Adipocyte (in vitro differentiated cells): ENCODE data around the gene CHN1.

Experiments
- DNase-seq: peaks from one replicate; pipeline ENCODE4 v3.0.0-alpha.2; 2015; ENCODE audit warnings: low read depth
- H3K27me3 ChIP-seq: replicated peaks from 2 replicates; pipeline ENCODE4 v1.7.0; 2013; ENCODE audit warnings: mild to moderate bottlenecking, low read length, moderate library complexity; ENCODE audit not compliant: control insufficient read depth, insufficient read depth
- H3K36me3 ChIP-seq: 2 replicates; pipeline ENCODE4 v1.7.0; 2013; ENCODE audit warnings: low read length, mild to moderate bottlenecking, moderate library complexity; ENCODE audit not compliant: control insufficient read depth, insufficient read depth, severe bottlenecking
- H3K4me1 ChIP-seq: 2 replicates; pipeline ENCODE4 v1.7.0; 2013; ENCODE audit warnings: mild to moderate bottlenecking, low read length, moderate library complexity; ENCODE audit not compliant: control insufficient read depth, insufficient read depth
- H3K4me3 ChIP-seq: 2 replicates; pipeline ENCODE4 v1.7.0; 2013; ENCODE audit warnings: mild to moderate bottlenecking, low read length, moderate library complexity
- H3K9ac ChIP-seq: 2 replicates; pipeline ENCODE4 v1.7.0; 2013; ENCODE audit warnings: mild to moderate bottlenecking, low read length, moderate library complexity
- H3K9me3 ChIP-seq: 2 replicates; pipeline ENCODE4 v1.7.0; 2013; ENCODE audit warnings: mild to moderate bottlenecking, low read length, moderate library complexity; ENCODE audit not compliant: control insufficient read depth

Gene CHN1

GRCh38 chr2:175009917-175010621 lies 4.9 kb upstream of the CHN1 start:
- H3K9ac ChIP-seq: no peak overlapping the region
- peaks cover 27% of the 10 kb centered on the region for H3K27me3 ChIP-seq
- H3K4me1 ChIP-seq: peaks cover 4% of the 10 kb centered on the region
- no peaks in the 10 kb centered on the region for H3K9me3 ChIP-seq
- H3K4me3 ChIP-seq: no peak overlapping the region
- no peak for DNase-seq
- no peaks in the 10 kb centered on the region for H3K36me3 ChIP-seq

GRCh38 chr2:175008801-175009495 lies 3.8 kb upstream of the CHN1 start:
- Histone ChIP-seq H3K4me1 (peaks cover 10% of the 10 kb centered on the region), H3K9ac (no peak overlapping the region), H3K36me3 (no peaks in the 10 kb centered on the region), H3K4me3 (no peak overlapping the region), H3K27me3 (peaks cover 27% of the 10 kb centered on the region), H3K9me3 (no peaks in the 10 kb centered on the region)
- DNase-seq: no peak

GRCh38 chr2:175008009-175008408 lies 2.8 kb upstream of the CHN1 start:
- DNase-seq: no peak
- no peaks in the 10 kb centered on the region for H3K36me3 ChIP-seq
- no peak overlapping the region for H3K4me3 ChIP-seq
- H3K27me3 ChIP-seq: peaks cover 27% of the 10 kb centered on the region
- H3K4me1 ChIP-seq: peaks cover 10% of the 10 kb centered on the region
- H3K9me3 ChIP-seq: no peaks in the 10 kb centered on the region
- no peak overlapping the region for H3K9ac ChIP-seq

- H3K9ac ChIP-seq: no peak overlapping the region
- H3K36me3 ChIP-seq: no peaks in the 10 kb centered on the region
- DNase-seq: no peak
- peaks cover 26% of the 10 kb centered on the region for H3K27me3 ChIP-seq
- no peaks in the 10 kb centered on the region for H3K9me3 ChIP-seq
- H3K4me3 ChIP-seq: no peak overlapping the region
- peaks cover 10% of the 10 kb centered on the region for H3K4me1 ChIP-seq
Measured at GRCh38 chr2:175007510-175007909, 2.3 kb upstream of the CHN1 start.

GRCh38 chr2:175006281-175006680 lies 1.1 kb upstream of the CHN1 start:
- Histone ChIP-seq H3K4me3 (no peak overlapping the region), H3K36me3 (no peaks in the 10 kb centered on the region), H3K4me1 (peaks cover 10% of the 10 kb centered on the region), H3K9ac (no peak overlapping the region), H3K27me3 (peaks cover 23% of the 10 kb centered on the region), H3K9me3 (no peaks in the 10 kb centered on the region)
- DNase-seq: no peak

GRCh38 chr2:175005733-175006264 lies 618 bp upstream of the CHN1 start:
- Histone ChIP-seq H3K9me3 (no peaks in the 10 kb centered on the region), H3K36me3 (no peaks in the 10 kb centered on the region), H3K4me1 (peaks cover 10% of the 10 kb centered on the region), H3K4me3 (peak overlapping the region; percentile 84), H3K27me3 (peaks cover 23% of the 10 kb centered on the region), H3K9ac (peak overlapping the region; percentile 27)
- no peak for DNase-seq

- peaks cover 10% of the 10 kb centered on the region for H3K4me1 ChIP-seq
- no peaks in the 10 kb centered on the region for H3K9me3 ChIP-seq
- H3K36me3 ChIP-seq: no peaks in the 10 kb centered on the region
- H3K4me3 ChIP-seq: peak overlapping the region; percentile 84
- no peak for DNase-seq
- no peak overlapping the region for H3K9ac ChIP-seq
- H3K27me3 ChIP-seq: peaks cover 23% of the 10 kb centered on the region
Measured at GRCh38 chr2:175004730-175004979, 526 bp downstream of the CHN1 start.

- Histone ChIP-seq H3K36me3 (no peaks in the 10 kb centered on the region), H3K4me1 (peaks cover 10% of the 10 kb centered on the region), H3K4me3 (peak overlapping the region; percentile 61), H3K27me3 (peaks cover 23% of the 10 kb centered on the region), H3K9me3 (no peaks in the 10 kb centered on the region), H3K9ac (no peak overlapping the region)
- peak; percentile 47 for DNase-seq
Measured at GRCh38 chr2:175003875-175004729, 1.1 kb downstream of the CHN1 start.

- DNase-seq: no peak
- no peaks in the 10 kb centered on the region for H3K9me3 ChIP-seq
- H3K4me1 ChIP-seq: peaks cover 16% of the 10 kb centered on the region
- H3K36me3 ChIP-seq: no peaks in the 10 kb centered on the region
- H3K4me3 ChIP-seq: no peak overlapping the region
- H3K9ac ChIP-seq: no peak overlapping the region
- peaks cover 21% of the 10 kb centered on the region for H3K27me3 ChIP-seq
Measured at GRCh38 chr2:175002547-175003274, 2.5 kb downstream of the CHN1 start.

GRCh38 chr2:175001566-175001965 lies 3.6 kb downstream of the CHN1 start:
- DNase-seq: no peak
- Histone ChIP-seq H3K4me3 (no peak overlapping the region), H3K4me1 (peaks cover 20% of the 10 kb centered on the region)

GRCh38 chr2:174997110-174997509 lies 8.1 kb downstream of the CHN1 start:
- DNase-seq: no peak
- H3K27me3 ChIP-seq: no peaks in the 10 kb centered on the region
- no peak overlapping the region for H3K9ac ChIP-seq
- peaks cover 11% of the 10 kb centered on the region for H3K4me1 ChIP-seq
- H3K9me3 ChIP-seq: no peaks in the 10 kb centered on the region
- no peak overlapping the region for H3K4me3 ChIP-seq
- no peaks in the 10 kb centered on the region for H3K36me3 ChIP-seq

More at GRCh38 chr2:175001566-175001965, 3.6 kb downstream of the CHN1 start:
- no peak overlapping the region for H3K9ac ChIP-seq
- no peaks in the 10 kb centered on the region for H3K36me3 ChIP-seq
- no peaks in the 10 kb centered on the region for H3K9me3 ChIP-seq
- H3K27me3 ChIP-seq: peaks cover 10% of the 10 kb centered on the region
